GM18526 (cell line): ENCODE measurements around the gene PCYT1A.

Source experiments
- POLR2A ChIP-seq: IDR thresholded peaks from 3 replicates; pipeline ENCODE4 v1.6.1; 2011; ENCODE audit not compliant: insufficient read length; ENCODE audit errors: extremely low read depth

PCYT1A gene

DNA sequence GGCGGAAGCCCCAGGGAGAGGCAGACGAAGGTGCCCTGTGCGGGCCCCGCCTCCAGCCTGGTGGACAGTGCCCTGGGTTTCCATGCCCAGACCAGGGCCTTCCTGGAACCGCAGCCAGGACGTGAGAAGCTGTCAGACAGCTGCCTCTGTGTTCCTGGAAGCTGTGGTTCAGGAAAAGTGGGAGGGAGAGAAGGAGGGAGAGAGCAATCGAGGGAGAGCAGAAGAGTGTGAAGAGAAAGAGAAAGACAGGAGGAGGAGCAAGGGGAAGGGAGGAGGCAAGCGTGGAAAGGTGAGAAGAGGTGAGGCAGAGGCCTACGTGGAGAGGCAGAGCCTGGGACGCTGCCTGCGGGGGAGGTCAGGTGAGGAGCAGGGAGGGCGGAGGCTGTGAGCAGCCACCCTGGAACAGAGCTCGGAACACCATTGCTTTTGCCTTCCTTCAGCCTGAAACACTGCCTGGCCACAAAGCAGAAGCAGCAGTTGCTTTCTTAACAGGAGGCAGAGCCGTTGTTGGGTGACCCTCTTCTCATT is 94.9 kb downstream of the PCYT1A start:
- TF ChIP-seq POLR2A = no peak

DNA sequence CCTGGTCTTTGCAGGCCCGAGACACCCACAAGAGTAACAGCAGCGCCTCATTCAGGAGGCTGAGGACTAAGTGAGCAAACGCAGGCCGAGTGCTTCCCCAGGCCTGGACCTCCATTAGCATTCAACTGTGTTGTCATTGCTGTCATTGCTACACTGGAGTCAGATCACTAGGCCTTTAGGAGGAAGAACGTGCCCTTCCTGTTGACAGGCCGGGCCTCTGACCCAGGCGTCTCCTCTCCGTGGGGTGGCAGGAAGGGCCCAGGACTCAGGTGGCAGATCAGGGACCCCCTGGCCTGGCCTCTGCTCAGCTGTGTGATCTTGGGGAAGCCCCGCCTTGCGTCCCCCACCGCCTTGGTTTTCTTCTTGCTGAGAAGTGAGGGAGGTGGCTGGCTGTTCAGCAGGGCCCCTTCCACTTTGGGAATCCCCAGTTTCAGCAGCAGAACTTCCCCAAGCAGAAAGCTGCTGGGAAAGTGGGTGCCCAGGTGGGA is 95.4 kb downstream of the PCYT1A start:
- no peak for TF ChIP-seq POLR2A

DNA sequence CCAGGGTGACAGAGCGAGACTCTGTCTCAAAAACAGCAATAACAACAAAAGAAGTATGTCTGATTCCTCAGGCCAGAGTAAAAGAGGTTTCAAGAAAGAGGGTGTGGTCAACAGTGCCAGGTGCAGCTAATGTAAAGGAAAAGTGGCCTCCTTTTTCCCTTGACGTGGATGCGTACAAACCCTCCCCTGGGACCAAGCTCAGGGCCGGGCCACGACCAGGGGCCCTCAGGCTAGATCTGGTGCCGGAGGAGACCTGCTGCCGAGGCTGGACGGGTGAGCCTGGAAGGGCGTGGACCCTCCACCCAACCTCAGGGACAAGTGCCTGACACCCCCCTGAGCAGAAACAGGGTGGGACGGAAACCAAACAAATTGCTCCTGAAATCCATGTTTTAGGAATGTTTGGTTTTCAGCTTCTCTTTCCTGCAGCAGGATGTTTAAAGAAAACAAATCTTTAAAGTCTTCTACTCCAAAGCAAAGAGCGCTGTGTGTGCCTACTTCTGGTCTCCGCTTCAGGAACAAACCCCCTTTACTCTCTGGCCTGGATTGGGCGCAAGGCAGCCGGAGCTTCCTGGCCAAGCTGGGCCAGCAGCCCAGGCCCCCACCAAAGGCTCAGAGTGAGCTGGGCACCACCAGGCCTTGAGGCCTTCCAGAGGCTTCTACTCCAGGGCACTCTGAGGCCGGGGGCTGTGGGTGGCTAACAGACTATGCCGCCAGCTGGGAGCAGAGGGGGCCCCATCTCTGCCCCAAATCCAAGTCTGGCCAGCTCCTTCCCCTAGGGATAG is 97.8 kb downstream of the PCYT1A start:
- no peak for TF ChIP-seq POLR2A

DNA sequence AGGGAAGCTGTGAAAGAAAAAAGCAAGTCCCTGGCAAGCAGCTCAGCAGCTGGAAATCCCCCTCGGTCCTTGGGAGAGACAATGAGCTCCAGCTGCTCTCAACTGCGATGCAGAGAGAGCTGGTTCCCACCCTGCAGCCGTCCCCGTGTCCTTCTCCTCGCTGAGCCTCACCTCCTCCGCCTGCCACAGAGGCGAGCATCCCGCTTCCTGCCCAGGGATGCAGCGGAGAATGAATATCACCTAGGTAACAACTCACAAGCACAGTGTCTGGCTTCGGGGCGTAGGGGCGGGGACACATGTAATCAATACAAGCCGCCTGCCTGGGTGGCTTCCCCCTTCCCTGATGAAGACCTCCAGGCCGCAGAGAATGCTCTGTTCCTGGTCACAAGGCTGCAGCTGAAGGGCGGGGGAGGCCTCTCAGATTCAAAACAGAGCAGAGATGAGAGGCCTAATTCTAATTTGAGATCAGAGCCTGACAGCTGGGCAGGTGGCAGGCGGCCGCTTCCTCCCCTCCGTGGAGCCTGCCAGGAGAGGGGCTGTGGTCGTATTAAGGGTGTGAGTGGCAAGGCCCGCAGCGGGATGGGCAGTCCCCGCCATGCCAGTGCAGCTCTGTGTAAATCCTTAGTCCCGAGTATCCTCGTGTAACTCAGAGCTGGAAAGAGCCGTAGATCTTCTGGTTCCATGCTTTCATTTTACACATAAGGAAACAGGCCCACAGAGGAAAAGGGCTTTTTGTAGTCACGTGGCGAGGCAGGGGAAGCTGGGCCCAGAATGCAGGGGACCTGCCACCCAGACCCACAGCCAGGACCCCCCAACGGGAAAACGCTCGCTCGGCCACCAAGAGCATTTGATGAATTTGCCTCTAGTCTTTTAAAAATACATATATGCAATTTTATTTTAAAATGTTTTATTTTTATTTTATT is 100.6 kb downstream of the PCYT1A start:
- TF ChIP-seq POLR2A = no peak

DNA sequence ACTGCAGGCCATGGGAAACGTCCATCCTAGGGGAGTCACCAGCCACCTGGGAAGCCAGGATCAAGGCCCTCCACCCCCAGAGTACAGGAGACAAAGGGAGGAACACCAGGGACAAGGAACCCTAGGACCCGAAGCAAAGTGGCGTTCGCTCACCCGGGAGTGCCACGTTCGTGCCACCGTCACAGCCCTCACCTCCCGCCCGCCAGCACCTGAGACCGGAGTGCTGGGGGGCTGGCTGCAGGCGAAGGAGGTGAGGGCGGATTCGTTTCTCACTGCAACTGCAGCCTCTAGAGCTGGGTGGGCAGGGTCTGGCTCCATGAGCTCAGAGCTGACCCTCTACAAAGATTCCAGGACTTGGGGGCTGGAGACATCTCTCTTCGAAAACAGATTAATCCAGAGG is 102.6 kb downstream of the PCYT1A start:
- TF ChIP-seq POLR2A = no peak

DNA sequence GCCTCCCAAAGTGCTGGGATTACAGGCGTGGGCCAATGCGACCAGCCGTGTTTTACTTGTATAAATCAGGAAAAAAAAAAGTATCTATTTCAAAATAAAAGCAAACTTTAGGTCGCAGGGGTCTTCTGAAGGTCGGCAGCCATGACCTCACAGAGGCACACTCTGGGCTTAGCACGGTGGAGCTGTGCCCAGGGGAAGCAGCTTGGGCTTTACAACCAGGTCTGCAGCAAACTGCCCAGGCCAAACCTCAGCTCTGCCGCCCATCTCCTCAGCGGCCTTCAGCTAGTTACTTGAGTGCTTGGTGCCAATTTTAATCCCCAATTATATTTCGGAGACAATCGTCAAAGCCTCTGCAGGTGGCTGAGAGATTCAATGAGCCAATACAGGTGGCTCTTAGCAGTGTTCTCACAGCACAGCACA is 106.4 kb downstream of the PCYT1A start:
- no peak for TF ChIP-seq POLR2A

DNA sequence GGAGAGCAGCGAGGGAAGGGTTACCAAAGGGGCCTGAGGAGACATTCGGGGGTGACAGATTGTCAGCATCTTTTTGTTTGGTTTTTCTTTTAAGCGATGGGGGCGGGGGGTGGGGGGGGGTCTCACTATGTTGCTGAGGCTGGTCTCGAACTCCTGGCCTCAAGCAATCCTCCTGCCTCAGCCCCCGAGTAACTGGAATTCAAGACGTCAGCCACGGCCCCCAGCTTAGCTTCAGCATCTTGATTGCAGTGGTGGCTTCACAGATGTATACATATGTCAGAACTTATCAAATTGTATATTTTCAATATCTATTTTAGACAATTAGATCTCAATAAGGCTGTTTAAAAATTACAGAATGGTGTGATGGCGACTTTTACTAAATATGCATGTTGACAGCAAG is 107.2 kb downstream of the PCYT1A start:
- TF ChIP-seq POLR2A = no peak
